A549 (cell line): ENCODE results near the gene PPP6R1.

Experiments
- CBX8 ChIP-seq: fragments of 200-600 bp; sonication (generic); IDR thresholded peaks from 2 replicates; pipeline ENCODE4 v1.6.1; 2016
- EP300 ChIP-seq, 2 experiments: fragments of >200 bp; sonication (Bioruptor Twin); formaldehyde crosslinking; IDR thresholded peaks; 2 replicates in 1 of 2; 3 replicates in 1 of 2; pipeline ENCODE4 v1.6.1; 2016 to 2017
- FOSL2 ChIP-seq, 2 experiments: fragments of 450-650 bp in 1 of 2; fragments of >200 bp in 1 of 2; sonication (Bioruptor Twin) in 1 of 2; formaldehyde crosslinking; IDR thresholded peaks; 2 replicates each; pipeline versions ENCODE4 v1.5.0 to v1.6.1; 2016 to 2020; ENCODE audit warnings: mild to moderate bottlenecking in 1 of 2, moderate library complexity in 1 of 2
- JUN ChIP-seq, 2 experiments: fragments of >200 bp; sonication (Bioruptor Twin); formaldehyde crosslinking; IDR thresholded peaks; 2 replicates in 1 of 2; 3 replicates in 1 of 2; pipeline ENCODE4 v1.6.1; 2016 to 2017
- KDM5A ChIP-seq: fragments of 200-600 bp; sonication (generic); IDR thresholded peaks from 2 replicates; pipeline ENCODE4 v1.6.1; 2016; ENCODE audit warnings: antibody characterized with exemption, mild to moderate bottlenecking
- MAFK ChIP-seq: fragments of 450-650 bp; IDR thresholded peaks from 2 replicates; pipeline ENCODE4 v1.6.1; 2014; ENCODE audit not compliant: partially characterized antibody
- MAZ ChIP-seq: fragments of 150-350 bp; IDR thresholded peaks from 2 replicates; pipeline ENCODE4 v1.6.1; 2014; ENCODE audit warnings: antibody characterized with exemption, low read depth, low read length, borderline replicate concordance
- POLR2A ChIP-seq: IDR thresholded peaks from 2 replicates; pipeline ENCODE4 v1.6.1; 2012; ENCODE audit warnings: mild to moderate bottlenecking, low read length
- POLR2AphosphoS2 ChIP-seq: conservative IDR thresholded peaks from 2 replicates; pipeline ENCODE4 v1.6.1; 2012; ENCODE audit warnings: low read length, improper control_type of control experiment, inconsistent platforms
- RARB ChIP-seq: fragments of 250-450 bp; sonication (Bioruptor Pico); IDR thresholded peaks from 2 replicates; pipeline ENCODE4 v1.8.0; 2021; ENCODE audit warnings: mild to moderate bottlenecking, moderate library complexity
- RFX5 ChIP-seq: fragments of 450-650 bp; IDR thresholded peaks from 2 replicates; pipeline ENCODE4 v1.7.1; 2014; ENCODE audit warnings: antibody characterized with exemption, mild to moderate bottlenecking, moderate library complexity
- TF ChIP-seq, protein P1 (sequence below): fragments of >200 bp; sonication (Bioruptor Twin); formaldehyde crosslinking; IDR thresholded peaks from 3 replicates; pipeline ENCODE4 v1.5.1; 2016
- TF ChIP-seq, protein P2 (sequence below): fragments of 450-650 bp; IDR thresholded peaks from 2 replicates; pipeline ENCODE4 v1.6.1; 2014; ENCODE audit warnings: antibody characterized with exemption

DNA sequence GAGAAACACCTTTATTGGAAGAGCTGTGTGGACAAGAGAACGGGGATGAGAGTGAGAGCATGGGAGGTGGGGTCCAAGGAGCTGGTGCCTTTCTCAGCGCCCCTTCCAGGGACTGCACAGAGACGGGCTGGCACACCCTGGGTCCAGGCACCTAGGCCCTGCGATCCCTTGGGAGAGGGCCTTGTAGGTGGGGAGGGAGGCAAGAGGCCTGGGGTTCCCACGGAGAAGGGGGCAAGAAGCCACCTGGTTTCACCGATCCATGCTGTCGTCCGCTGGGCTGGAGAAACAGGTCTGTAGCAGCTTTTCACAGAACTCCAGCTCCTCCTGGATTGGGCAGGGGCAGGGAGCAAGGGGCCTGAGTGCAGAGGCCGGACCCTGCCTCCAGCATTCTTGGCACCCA lies 3.5 kb upstream of the PPP6R1 start:
- TF ChIP-seq KDM5A (no peak), FOSL2 (IDR thresholded peaks at IDR 0.05) (no peak), FOSL2 (CRISPR knock-in tag; IDR thresholded peaks at IDR 0.05) (no peak), POLR2A (no peak), EP300 (IDR thresholded peaks at IDR 0.05) (no peak), MAZ (no peak), MAFK (no peak), CBX8 (no peak), RARB (CRISPR knock-in tag) (no peak), JUN (IDR thresholded peaks at IDR 0.05) (no peak), POLR2AphosphoS2 (no peak), RFX5 (no peak)
- TF ChIP-seq, protein P1, sequence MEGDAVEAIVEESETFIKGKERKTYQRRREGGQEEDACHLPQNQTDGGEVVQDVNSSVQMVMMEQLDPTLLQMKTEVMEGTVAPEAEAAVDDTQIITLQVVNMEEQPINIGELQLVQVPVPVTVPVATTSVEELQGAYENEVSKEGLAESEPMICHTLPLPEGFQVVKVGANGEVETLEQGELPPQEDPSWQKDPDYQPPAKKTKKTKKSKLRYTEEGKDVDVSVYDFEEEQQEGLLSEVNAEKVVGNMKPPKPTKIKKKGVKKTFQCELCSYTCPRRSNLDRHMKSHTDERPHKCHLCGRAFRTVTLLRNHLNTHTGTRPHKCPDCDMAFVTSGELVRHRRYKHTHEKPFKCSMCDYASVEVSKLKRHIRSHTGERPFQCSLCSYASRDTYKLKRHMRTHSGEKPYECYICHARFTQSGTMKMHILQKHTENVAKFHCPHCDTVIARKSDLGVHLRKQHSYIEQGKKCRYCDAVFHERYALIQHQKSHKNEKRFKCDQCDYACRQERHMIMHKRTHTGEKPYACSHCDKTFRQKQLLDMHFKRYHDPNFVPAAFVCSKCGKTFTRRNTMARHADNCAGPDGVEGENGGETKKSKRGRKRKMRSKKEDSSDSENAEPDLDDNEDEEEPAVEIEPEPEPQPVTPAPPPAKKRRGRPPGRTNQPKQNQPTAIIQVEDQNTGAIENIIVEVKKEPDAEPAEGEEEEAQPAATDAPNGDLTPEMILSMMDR = no peak
- TF ChIP-seq, protein P2, sequence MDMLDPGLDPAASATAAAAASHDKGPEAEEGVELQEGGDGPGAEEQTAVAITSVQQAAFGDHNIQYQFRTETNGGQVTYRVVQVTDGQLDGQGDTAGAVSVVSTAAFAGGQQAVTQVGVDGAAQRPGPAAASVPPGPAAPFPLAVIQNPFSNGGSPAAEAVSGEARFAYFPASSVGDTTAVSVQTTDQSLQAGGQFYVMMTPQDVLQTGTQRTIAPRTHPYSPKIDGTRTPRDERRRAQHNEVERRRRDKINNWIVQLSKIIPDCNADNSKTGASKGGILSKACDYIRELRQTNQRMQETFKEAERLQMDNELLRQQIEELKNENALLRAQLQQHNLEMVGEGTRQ = no peak
